Fibroblast of skin of back (primary cell): ENCODE measurements around the gene PRKAG2.

Experiments
- DNase-seq: peaks from one replicate; pipeline ENCODE4 v3.0.0-alpha.2; 2013

Gene PRKAG2

DNA sequence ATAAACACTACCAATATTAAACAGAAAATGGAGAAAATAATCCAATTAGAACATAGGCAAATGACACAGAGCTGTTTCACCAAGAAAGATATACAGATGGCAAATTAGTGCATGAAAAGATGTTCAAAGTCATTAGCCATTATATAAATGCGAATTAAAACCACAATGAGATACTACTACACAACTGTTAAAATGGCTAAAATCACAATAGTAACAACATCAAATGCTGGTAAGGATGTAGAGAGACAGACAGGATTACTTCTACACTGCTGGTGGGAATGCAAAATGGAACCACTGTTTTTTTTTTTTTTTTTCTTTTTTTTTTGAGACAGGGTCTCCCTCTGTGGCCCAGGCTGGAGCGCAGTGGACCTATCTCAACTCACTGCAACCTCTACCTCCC lies 242.3 kb downstream of the PRKAG2 start:
- DNase-seq = no peak

DNA sequence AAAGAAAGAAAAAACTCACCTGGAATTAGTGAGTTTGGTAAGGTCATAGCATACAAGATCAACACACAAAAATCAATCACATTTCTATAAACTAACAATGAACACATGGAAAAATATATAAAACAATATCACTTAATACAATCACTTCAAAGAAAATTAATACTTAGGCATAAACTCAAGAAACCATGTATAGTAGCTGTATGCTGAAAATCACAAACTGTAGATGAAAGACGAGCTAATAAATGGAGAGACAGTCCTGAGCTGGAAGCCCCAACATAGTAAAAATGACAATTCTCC lies 243.5 kb downstream of the PRKAG2 start:
- DNase-seq = no peak

- DNase-seq = peak; percentile 65
Observed at GRCh38 chr7:151632750-151633515, 244.0 kb downstream of the PRKAG2 start.

DNA sequence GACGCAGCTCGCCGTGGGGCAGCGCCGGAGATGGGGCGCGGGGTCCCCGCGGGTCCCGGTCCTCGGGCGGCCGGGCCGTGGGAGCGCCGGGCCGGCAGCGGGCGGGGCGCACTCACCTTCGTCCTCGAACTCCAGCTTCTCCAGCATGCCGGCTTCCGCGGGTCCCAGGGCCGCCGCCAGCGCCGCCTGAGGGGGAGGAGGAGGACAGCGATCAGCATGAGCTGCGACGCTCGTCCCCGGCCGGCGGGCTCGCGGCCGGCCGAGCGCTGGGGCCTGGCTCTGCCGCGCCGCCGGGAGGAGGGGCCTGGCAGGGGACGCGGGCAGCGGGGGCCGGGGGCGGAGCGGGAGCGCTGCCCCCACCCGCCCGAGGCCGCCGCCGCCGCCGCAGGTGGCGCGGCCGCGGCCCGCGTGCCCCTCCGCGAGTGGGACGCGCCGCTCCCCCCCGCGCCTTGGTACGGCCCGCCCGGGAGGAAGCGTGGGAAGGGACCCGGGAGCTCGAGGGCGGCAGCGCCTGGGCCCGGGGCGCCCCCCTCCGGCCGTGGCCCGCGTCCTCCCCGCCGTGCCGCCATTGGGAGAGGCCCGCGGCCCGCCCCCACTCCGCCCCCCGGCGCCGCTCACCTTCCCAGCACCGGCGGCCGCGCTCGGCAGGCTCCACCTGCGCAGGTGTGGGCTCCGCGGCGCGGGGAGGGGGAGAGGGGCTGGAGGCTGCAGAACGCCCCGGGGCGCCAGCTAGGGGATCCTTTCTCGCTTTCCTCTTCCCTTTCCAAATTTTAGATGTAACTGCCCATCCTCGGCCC lies 244.8 kb downstream of the PRKAG2 start:
- peak; percentile 84 for DNase-seq

DNA sequence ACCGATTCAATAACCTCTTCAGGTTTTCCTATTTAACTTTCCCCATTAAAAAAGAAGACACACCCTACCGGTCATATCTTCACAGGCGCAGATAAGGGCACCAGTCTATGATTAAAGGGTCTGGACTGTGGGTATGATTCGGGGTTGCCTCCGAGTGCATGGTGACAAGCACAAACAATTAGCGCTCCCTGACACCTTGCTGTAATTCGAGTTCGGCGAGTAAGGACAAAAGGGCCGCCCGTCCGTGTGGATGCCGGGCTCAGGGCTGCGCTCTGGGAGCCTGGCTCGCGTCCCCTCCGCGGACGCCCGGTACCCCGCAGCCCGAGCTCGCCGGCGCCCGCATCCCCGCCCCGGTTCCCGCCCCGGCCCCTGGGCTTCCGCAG lies 245.4 kb downstream of the PRKAG2 start:
- DNase-seq = peak; percentile 36

GRCh38 chr7:151630851-151631569 lies 245.9 kb downstream of the PRKAG2 start:
- DNase-seq = no peak

DNA sequence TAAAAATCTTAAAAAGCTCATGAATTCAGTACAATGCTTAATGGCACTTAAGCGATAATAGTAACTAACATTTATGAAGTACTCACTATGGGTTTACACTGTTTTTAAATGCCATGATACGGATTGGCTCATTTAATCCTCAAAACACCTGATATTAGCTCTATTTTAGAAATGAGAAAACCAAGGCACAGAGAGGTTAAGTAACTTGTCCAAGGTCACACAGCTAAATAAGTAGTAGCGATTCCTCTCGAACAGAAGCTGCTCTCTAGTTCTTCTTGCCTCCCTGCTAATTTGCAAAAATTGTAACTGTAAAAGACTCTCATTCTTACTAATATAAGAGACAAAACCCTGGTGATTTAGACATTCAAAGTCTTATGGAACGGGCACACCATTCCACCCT lies 246.6 kb downstream of the PRKAG2 start:
- no peak for DNase-seq

DNA sequence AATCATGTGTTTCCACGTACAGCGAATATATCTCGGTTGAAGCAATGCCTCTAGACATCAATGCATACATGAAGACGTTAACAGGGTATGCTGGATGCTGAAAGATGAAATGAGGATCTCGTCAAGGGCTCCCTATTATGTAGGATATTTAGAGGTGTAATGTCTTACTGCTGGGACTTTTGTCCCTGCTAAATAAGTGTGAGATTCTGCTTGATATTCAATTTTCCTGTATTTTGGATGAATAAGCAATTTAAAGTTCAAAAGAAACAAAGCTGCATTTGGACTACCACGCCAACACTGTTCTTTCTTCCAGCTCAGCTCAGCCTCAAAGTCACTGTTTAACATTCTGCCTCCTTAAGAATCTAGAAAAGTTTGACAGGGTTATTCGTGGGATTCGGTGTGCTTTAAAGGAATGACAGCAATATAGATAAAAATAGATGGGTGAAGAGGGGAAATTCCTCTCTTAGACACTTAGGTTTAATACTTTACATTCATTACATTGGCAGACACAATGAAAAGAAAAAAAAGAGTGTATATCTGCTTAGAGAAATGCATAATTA lies 247.1 kb downstream of the PRKAG2 start:
- DNase-seq = peak; percentile 24

- DNase-seq = no peak
Observed at GRCh38 chr7:151628846-151629604, 247.9 kb downstream of the PRKAG2 start.

GRCh38 chr7:151626422-151627115 lies 250.3 kb downstream of the PRKAG2 start:
- peak; percentile 32 for DNase-seq

GRCh38 chr7:151625606-151626005 lies 251.3 kb downstream of the PRKAG2 start:
- DNase-seq = no peak

GRCh38 chr7:151624246-151624928 lies 252.5 kb downstream of the PRKAG2 start:
- DNase-seq = no peak

DNA sequence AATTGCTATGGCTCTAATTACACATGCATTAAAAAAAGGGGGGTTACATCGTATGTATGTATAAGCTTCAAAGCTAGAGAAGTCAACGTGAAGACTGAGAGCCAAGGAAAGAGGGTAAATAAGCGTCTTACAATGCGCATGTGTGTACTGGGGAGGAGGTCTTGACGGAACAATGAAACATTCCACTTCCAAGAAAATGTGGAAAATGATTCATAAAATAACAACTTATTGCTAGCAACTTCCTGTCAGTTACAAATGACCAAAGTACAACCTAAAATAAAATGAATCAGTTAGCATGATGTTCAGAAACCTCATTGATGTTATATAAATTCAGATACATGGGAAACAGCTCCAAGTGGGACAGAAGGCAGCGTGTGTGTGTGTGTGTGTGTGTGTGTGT lies 253.1 kb downstream of the PRKAG2 start:
- peak; percentile 86 for DNase-seq

DNA sequence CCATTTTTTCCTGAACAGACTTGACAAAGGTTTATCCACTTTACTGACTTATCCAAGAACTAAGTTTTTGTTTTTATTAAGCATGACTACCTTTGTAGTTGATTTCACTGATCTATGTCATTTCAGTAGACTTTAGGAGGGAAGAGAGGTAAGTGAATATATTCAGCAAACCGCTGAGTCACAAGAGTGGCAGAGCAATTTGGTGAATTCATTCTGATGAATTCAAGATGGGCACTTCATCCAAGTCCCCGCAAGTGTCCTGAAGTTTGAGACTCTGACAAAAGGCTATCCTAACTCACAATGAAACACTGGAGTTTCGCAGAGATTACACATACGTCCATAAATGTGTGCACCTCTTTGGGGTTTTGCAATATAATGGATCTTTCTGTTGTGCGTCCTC lies 255.0 kb downstream of the PRKAG2 start:
- DNase-seq = no peak

GRCh38 chr7:151616443-151617213 lies 260.3 kb downstream of the PRKAG2 start:
- DNase-seq = no peak

GRCh38 chr7:151615784-151616183 lies 261.1 kb downstream of the PRKAG2 start:
- DNase-seq = no peak

- no peak for DNase-seq
Observed at GRCh38 chr7:151615058-151615457, 261.9 kb downstream of the PRKAG2 start.

- DNase-seq = no peak
Observed at GRCh38 chr7:151614019-151614418, 262.9 kb downstream of the PRKAG2 start.

GRCh38 chr7:151611878-151612277 lies 265.0 kb downstream of the PRKAG2 start:
- no peak for DNase-seq

DNA sequence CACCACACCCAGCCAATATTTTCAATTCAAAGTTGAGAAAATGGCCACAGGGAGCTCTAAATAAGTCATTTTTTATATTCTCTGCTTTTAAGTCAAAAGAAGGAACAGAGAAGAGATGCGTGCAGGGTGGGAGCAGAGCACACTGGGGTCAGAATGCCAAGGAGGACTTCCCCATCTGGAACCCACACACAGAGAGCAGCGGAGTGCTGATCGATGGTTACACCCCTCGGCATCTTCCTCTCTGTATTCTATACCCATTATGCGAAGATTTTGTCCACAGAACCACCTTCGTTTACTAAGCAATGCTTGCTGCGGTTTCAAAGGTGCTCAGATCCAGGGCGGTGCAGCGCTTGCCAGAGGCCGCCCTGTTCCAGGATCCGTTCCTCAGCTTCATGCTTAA lies 265.9 kb downstream of the PRKAG2 start:
- DNase-seq = no peak
